CD4-positive, CD25-positive, alpha-beta regulatory T cell (primary cell): ENCODE measurements around the gene CHKA. TPM values are rescaled to one million over a fixed set of nuclear protein-coding genes. Genes with fewer than 3 reads are reported as not detected.

Experiments
- ATAC-seq, 2 donors: fragments of 150-1000 bp; cut with Tn5 transposase; one replicate each; pipeline ENCODE4 v1.10.0; 2021; ENCODE audit warnings: low read depth in 2 of 2, moderate number of reproducible peaks in 2 of 2, moderate library complexity in 1 of 2
- DNase-seq, 3 donors: peaks; one replicate each; pipeline versions ENCODE4 v3.0.0 to v3.0.0-alpha.2; 2012 to 2022; ENCODE audit warnings: mixed read lengths in 1 of 3
- H3K27ac ChIP-seq: one replicate; pipeline ENCODE4 v1.7.0; 2013; ENCODE audit warnings: mild to moderate bottlenecking, low read length; ENCODE audit not compliant: insufficient read depth, poor library complexity, severe bottlenecking
- H3K27me3 ChIP-seq: one replicate; pipeline ENCODE4 v1.7.0; 2013; ENCODE audit warnings: low read length; ENCODE audit not compliant: control insufficient read depth, insufficient read depth
- H3K36me3 ChIP-seq: one replicate; pipeline ENCODE4 v1.7.0; 2013; ENCODE audit warnings: mild to moderate bottlenecking, low read length, moderate library complexity; ENCODE audit not compliant: control insufficient read depth, insufficient read depth
- H3K4me1 ChIP-seq: 2 replicates; pipeline ENCODE4 v1.7.0; 2013; ENCODE audit warnings: mild to moderate bottlenecking, low read length; ENCODE audit not compliant: insufficient read depth, control insufficient read depth, poor library complexity, severe bottlenecking
- H3K4me3 ChIP-seq: one replicate; pipeline ENCODE4 v1.7.0; 2013; ENCODE audit warnings: low read depth, mild to moderate bottlenecking, low read length, moderate library complexity
- H3K9me3 ChIP-seq, 2 experiments: 1 replicate in 1 of 2; 2 replicates in 1 of 2; pipeline ENCODE4 v1.7.0; 2013; ENCODE audit warnings: low read length in 2 of 2, mild to moderate bottlenecking in 1 of 2, moderate library complexity in 1 of 2; ENCODE audit not compliant: control insufficient read depth in 2 of 2
- H3K27ac Mint-ChIP-seq, 3 donors: one replicate each; pipeline ENCODE4 v1.8.0; 2020 to 2022; ENCODE audit warnings: mild to moderate bottlenecking in 3 of 3, mixed read lengths in 3 of 3, moderate library complexity in 2 of 3
- H3K27me3 Mint-ChIP-seq: one replicate; pipeline ENCODE4 v1.8.0; 2022; ENCODE audit warnings: mild to moderate bottlenecking, mixed read lengths
- H3K36me3 Mint-ChIP-seq: one replicate; pipeline ENCODE4 v1.8.0; 2020; ENCODE audit warnings: mixed read lengths
- H3K4me1 Mint-ChIP-seq, 4 donors: one replicate each; pipeline ENCODE4 v1.8.0; 2020 to 2022; ENCODE audit warnings: mixed read lengths in 4 of 4, mild to moderate bottlenecking in 1 of 4
- H3K4me3 Mint-ChIP-seq, 4 donors: one replicate each; pipeline ENCODE4 v1.8.0; 2020 to 2022; ENCODE audit warnings: mild to moderate bottlenecking in 4 of 4, mixed read lengths in 4 of 4, moderate library complexity in 3 of 4
- H3K9me3 Mint-ChIP-seq, 7 donors: one replicate each; pipeline ENCODE4 v1.8.0; 2020 to 2022; ENCODE audit warnings: mixed read lengths in 7 of 7, mild to moderate bottlenecking in 3 of 7, moderate library complexity in 2 of 7
- polyA plus RNA-seq, 4 donors: library from polyadenylated mRNA; unstranded; fragments of 300-500 nt; fragmentation: Illumina TruSeq; gene quantifications; one replicate each; pipeline ENCODE4 v1.2.3, GENCODE V29; 2021
- total RNA-seq: library from RNA; stranded (reverse); gene quantifications from one replicate; pipeline ENCODE4 v1.2.3, GENCODE V29; 2022

Gene CHKA
- total and polyA plus RNA-seq, 5 donors from 2014 or later = 0.76 to 8.1 (median 1.2) TPM

GRCh38 chr11:68003846-68004550, 117.2 kb downstream of the CHKA start, which contains the start of gene UNC93B1:
TSS of gene UNC93B1 (minus strand) at chr11:68004097. CDS start at chr11:68004043, 54 bp downstream.
- Mint-ChIP-seq H3K9me3 (no peaks in the 10 kb centered on the region), H3K27me3 (peaks cover 4% of the 10 kb centered on the region), H3K4me1 (peaks cover 0 to 21% (median 9%) of the 10 kb centered on the region in 4 donors), H3K36me3 (no peaks in the 10 kb centered on the region), H3K4me3 (peak within 1 kb of the TSS; percentile 72 to 93 (median 86)), H3K27ac (peak within 1 kb of the TSS in 2 of 3 donors; percentile 89 to 94)
- H3K27ac ChIP-seq = peak within 1 kb of the TSS; percentile 63
- peak; percentile 84 to 85 for ATAC-seq
- no peaks in the 10 kb centered on the region for H3K36me3 ChIP-seq
- peak; percentile 60 to 88 (median 73) for DNase-seq
- no peaks in the 10 kb centered on the region for H3K27me3 ChIP-seq
- no peaks in the 10 kb centered on the region for H3K9me3 ChIP-seq
- H3K4me1 ChIP-seq = peaks cover 11% of the 10 kb centered on the region
- peak within 1 kb of the TSS; percentile 53 for H3K4me3 ChIP-seq

GRCh38 chr11:68002938-68003845, 118.0 kb downstream of the CHKA start:
- H3K36me3 Mint-ChIP-seq = no peaks in the 10 kb centered on the region
- no peaks in the 10 kb centered on the region for H3K27me3 ChIP-seq
- no peaks in the 10 kb centered on the region for H3K9me3 ChIP-seq
- H3K4me1 Mint-ChIP-seq = peaks cover 0 to 24% (median 10%) of the 10 kb centered on the region in 4 donors
- peaks cover 18% of the 10 kb centered on the region for H3K4me1 ChIP-seq
- H3K27me3 Mint-ChIP-seq = peaks cover 4% of the 10 kb centered on the region
- ATAC-seq (peak; percentile 76), DNase-seq (peak; percentile 40 to 64 (median 63))
- no peaks in the 10 kb centered on the region for H3K36me3 ChIP-seq
- no peaks in the 10 kb centered on the region for H3K9me3 Mint-ChIP-seq
- H3K4me3 ChIP-seq = no peak overlapping the region
- peak overlapping the region; percentile 63 for H3K27ac ChIP-seq
- H3K4me3 Mint-ChIP-seq = peak overlapping the region; percentile 72 to 84 (median 80)
- peak overlapping the region in 2 of 3 donors; percentile 34 to 86 for H3K27ac Mint-ChIP-seq

Other genes starting within 250 kb of the CHKA start
- gene UNC93B1, start 117.3 kb downstream of the CHKA start, total RNA-seq = 19.0 TPM
- gene UNC93B1, start 117.3 kb downstream of the CHKA start, polyA plus RNA-seq = 10 to 100 TPM; 12.8 to 16.0 (median 13.9) TPM
- not detected for gene ALDH3B1, start 111.1 kb downstream of the CHKA start, total RNA-seq
- gene ALDH3B1, start 111.1 kb downstream of the CHKA start, polyA plus RNA-seq = not detected
- gene NDUFS8, start 90.7 kb downstream of the CHKA start, total RNA-seq = 66.6 TPM
- 100 to 1,000 TPM; 142 to 166 (median 152) TPM for gene NDUFS8, start 90.7 kb downstream of the CHKA start, polyA plus RNA-seq
- gene TCIRG1, start 82.4 kb downstream of the CHKA start, total RNA-seq = 290 TPM
- 10 to 100 TPM; 33.3 to 63.2 (median 46.2) TPM for gene TCIRG1, start 82.4 kb downstream of the CHKA start, polyA plus RNA-seq
- gene KMT5B, start 91.9 kb upstream of the CHKA start, total RNA-seq = 43.1 TPM
- gene KMT5B, start 91.9 kb upstream of the CHKA start, polyA plus RNA-seq = 10 to 100 TPM; 31.6 to 42.8 (median 35.7) TPM
- gene C11orf24, start 150.6 kb upstream of the CHKA start, total RNA-seq = 9.4 TPM
- 10 to 100 TPM in 1 of 4 donors, 1 to 10 TPM in 3; 6.6 to 11.0 (median 8.7) TPM for gene C11orf24, start 150.6 kb upstream of the CHKA start, polyA plus RNA-seq
- gene LRP5, start 191.2 kb upstream of the CHKA start, total RNA-seq = 1.3 TPM
- gene LRP5, start 191.2 kb upstream of the CHKA start, polyA plus RNA-seq = 1 to 10 TPM in 1 of 4 donors, under 1 TPM in 2, not detected in 1; 0.22 to 1.2 (median 0.40) TPM